NCI-H187 treated with DMSO at 0.1 percent for 48 hours (cell line): ENCODE measurements around the gene PRKN.
"Not testable (repeated sequence)": the region's sequence is repeated elsewhere in the genome, so short reads cannot be mapped to it uniquely, and the experiment has no call there.

Experiments
- DNase-seq: peaks from one replicate; lab custom pipeline; 2025; lab: John Stamatoyannopoulos, UW

The PRKN gene

GRCh38 chr6:162450358-162450757 lies 277.2 kb downstream of the PRKN start:
- DNase-seq = no peak

- DNase-seq = no peak
These were observed 279.3 kb downstream of the PRKN start for GRCh38 chr6:162448294-162448693.

- no peak for DNase-seq
These were observed 284.5 kb downstream of the PRKN start for GRCh38 chr6:162443101-162443500.

- no peak for DNase-seq
These were observed 284.9 kb downstream of the PRKN start for GRCh38 chr6:162442687-162443086.

GRCh38 chr6:162441991-162442390 lies 285.6 kb downstream of the PRKN start:
- no peak for DNase-seq

- no peak for DNase-seq
These were observed 288.6 kb downstream of the PRKN start for GRCh38 chr6:162438980-162439379.

GRCh38 chr6:162435071-162435470 lies 292.5 kb downstream of the PRKN start:
- DNase-seq = no peak

- DNase-seq = no peak
These were observed 306.6 kb downstream of the PRKN start for GRCh38 chr6:162421004-162421403.

- DNase-seq = no peak
These were observed 310.6 kb downstream of the PRKN start for GRCh38 chr6:162416831-162417537.

- no peak for DNase-seq
These were observed 311.3 kb downstream of the PRKN start for GRCh38 chr6:162416307-162416706.

GRCh38 chr6:162409741-162410691 lies 317.6 kb downstream of the PRKN start:
- DNase-seq = no peak

- no peak for DNase-seq
These were observed 318.6 kb downstream of the PRKN start for GRCh38 chr6:162408826-162409535.

GRCh38 chr6:162404951-162405350 lies 322.6 kb downstream of the PRKN start:
- DNase-seq = no peak

- no peak for DNase-seq
These were observed 324.5 kb downstream of the PRKN start for GRCh38 chr6:162403031-162403430.

- DNase-seq = no peak
These were observed 332.4 kb downstream of the PRKN start for GRCh38 chr6:162395181-162395580.

- not testable (repeated sequence) for DNase-seq
These were observed 336.4 kb downstream of the PRKN start for GRCh38 chr6:162390961-162391811.

GRCh38 chr6:162389343-162390085 lies 338.1 kb downstream of the PRKN start:
- no peak for DNase-seq

GRCh38 chr6:162388383-162388777 lies 339.2 kb downstream of the PRKN start:
- DNase-seq = no peak

GRCh38 chr6:162387718-162388382 lies 339.7 kb downstream of the PRKN start:
- DNase-seq = no peak

- no peak for DNase-seq
These were observed 341.6 kb downstream of the PRKN start for GRCh38 chr6:162385980-162386379.
